HepG2 (cell line): ENCODE data around the gene GABBR2.

ENCODE experiments used
- CBX1 ChIP-seq: IDR thresholded peaks from one replicate; pipeline ENCODE4 v1.6.1; 2016; ENCODE audit warnings: antibody characterized with exemption, low read depth
- CTCF ChIP-seq: sonication (generic); formaldehyde crosslinking; IDR thresholded peaks from 2 replicates; pipeline ENCODE4 v1.5.0; 2020; ENCODE audit warnings: mild to moderate bottlenecking, missing genetic modification reagents, moderate library complexity
- SOX5 ChIP-seq: IDR thresholded peaks from 2 replicates; pipeline ENCODE4 v1.6.1; 2016; ENCODE audit warnings: borderline replicate concordance
- THYN1 ChIP-seq: sonication (generic); formaldehyde crosslinking; IDR thresholded peaks from 2 replicates; pipeline ENCODE4 v1.8.1; 2023; ENCODE audit warnings: low read depth, mild to moderate bottlenecking, moderate library complexity, missing genetic modification reagents, borderline replicate concordance
- ZGPAT ChIP-seq: IDR thresholded peaks from 2 replicates; pipeline ENCODE4 v1.6.1; 2016; ENCODE audit warnings: mild to moderate bottlenecking
- ZNF121 ChIP-seq: sonication (generic); formaldehyde crosslinking; IDR thresholded peaks from 2 replicates; pipeline ENCODE4 v1.5.0; 2020; ENCODE audit warnings: mild to moderate bottlenecking, missing genetic modification reagents
- TF ChIP-seq, protein P1 (sequence below): sonication (generic); formaldehyde crosslinking; IDR thresholded peaks from 2 replicates; pipeline ENCODE4 v1.9.0; 2021; ENCODE audit warnings: mild to moderate bottlenecking, missing genetic modification reagents
- TF ChIP-seq, protein P2 (sequence below), 2 experiments: sonication (generic) in 1 of 2; formaldehyde crosslinking in 1 of 2; IDR thresholded peaks; 2 replicates each; pipeline versions ENCODE4 v1.4.0 to v1.6.1; 2018 to 2020; ENCODE audit warnings: missing genetic modification reagents in 2 of 2, borderline replicate concordance in 1 of 2, low read depth in 1 of 2, mild to moderate bottlenecking in 1 of 2, missing biosample characterization in 1 of 2

- no peak for TF ChIP-seq CTCF (CRISPR knock-in tag)
- no peak for TF ChIP-seq ZNF121 (CRISPR knock-in tag)
- TF ChIP-seq, protein P1, sequence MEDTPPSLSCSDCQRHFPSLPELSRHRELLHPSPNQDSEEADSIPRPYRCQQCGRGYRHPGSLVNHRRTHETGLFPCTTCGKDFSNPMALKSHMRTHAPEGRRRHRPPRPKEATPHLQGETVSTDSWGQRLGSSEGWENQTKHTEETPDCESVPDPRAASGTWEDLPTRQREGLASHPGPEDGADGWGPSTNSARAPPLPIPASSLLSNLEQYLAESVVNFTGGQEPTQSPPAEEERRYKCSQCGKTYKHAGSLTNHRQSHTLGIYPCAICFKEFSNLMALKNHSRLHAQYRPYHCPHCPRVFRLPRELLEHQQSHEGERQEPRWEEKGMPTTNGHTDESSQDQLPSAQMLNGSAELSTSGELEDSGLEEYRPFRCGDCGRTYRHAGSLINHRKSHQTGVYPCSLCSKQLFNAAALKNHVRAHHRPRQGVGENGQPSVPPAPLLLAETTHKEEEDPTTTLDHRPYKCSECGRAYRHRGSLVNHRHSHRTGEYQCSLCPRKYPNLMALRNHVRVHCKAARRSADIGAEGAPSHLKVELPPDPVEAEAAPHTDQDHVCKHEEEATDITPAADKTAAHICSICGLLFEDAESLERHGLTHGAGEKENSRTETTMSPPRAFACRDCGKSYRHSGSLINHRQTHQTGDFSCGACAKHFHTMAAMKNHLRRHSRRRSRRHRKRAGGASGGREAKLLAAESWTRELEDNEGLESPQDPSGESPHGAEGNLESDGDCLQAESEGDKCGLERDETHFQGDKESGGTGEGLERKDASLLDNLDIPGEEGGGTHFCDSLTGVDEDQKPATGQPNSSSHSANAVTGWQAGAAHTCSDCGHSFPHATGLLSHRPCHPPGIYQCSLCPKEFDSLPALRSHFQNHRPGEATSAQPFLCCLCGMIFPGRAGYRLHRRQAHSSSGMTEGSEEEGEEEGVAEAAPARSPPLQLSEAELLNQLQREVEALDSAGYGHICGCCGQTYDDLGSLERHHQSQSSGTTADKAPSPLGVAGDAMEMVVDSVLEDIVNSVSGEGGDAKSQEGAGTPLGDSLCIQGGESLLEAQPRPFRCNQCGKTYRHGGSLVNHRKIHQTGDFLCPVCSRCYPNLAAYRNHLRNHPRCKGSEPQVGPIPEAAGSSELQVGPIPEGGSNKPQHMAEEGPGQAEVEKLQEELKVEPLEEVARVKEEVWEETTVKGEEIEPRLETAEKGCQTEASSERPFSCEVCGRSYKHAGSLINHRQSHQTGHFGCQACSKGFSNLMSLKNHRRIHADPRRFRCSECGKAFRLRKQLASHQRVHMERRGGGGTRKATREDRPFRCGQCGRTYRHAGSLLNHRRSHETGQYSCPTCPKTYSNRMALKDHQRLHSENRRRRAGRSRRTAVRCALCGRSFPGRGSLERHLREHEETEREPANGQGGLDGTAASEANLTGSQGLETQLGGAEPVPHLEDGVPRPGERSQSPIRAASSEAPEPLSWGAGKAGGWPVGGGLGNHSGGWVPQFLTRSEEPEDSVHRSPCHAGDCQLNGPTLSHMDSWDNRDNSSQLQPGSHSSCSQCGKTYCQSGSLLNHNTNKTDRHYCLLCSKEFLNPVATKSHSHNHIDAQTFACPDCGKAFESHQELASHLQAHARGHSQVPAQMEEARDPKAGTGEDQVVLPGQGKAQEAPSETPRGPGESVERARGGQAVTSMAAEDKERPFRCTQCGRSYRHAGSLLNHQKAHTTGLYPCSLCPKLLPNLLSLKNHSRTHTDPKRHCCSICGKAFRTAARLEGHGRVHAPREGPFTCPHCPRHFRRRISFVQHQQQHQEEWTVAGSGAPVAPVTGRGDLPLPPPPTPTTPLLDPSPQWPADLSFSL = no peak
- no peak for TF ChIP-seq ZGPAT (CRISPR knock-in tag)
- no peak for TF ChIP-seq CBX1
- TF ChIP-seq, protein P2, sequence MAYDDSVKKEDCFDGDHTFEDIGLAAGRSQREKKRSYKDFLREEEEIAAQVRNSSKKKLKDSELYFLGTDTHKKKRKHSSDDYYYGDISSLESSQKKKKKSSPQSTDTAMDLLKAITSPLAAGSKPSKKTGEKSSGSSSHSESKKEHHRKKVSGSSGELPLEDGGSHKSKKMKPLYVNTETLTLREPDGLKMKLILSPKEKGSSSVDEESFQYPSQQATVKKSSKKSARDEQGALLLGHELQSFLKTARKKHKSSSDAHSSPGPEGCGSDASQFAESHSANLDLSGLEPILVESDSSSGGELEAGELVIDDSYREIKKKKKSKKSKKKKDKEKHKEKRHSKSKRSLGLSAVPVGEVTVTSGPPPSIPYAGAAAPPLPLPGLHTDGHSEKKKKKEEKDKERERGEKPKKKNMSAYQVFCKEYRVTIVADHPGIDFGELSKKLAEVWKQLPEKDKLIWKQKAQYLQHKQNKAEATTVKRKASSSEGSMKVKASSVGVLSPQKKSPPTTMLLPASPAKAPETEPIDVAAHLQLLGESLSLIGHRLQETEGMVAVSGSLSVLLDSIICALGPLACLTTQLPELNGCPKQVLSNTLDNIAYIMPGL (CRISPR knock-in tag; IDR thresholded peaks at IDR 0.05; ENCODE audit: borderline replicate concordance in 1 of 2, low read depth in 1 of 2) = no peak
- TF ChIP-seq THYN1 (CRISPR knock-in tag) = no peak
- no peak for TF ChIP-seq SOX5 (CRISPR knock-in tag)
Observed at GRCh38 chr9:98453589-98454311, 255.0 kb downstream of the GABBR2 start.
